Measurements from ENCODE around the gene EIF4A3. TPM values are rescaled to one million over a fixed set of nuclear protein-coding genes. Genes with fewer than 3 reads are reported as not detected.

Gene EIF4A3
- total and polyA plus RNA-seq, 9 of the 15 experiments (the other 6 are each of a cell fraction or from before 2014, with no cell fraction given) = 62.7 to 171 (median 127) TPM

DNA sequence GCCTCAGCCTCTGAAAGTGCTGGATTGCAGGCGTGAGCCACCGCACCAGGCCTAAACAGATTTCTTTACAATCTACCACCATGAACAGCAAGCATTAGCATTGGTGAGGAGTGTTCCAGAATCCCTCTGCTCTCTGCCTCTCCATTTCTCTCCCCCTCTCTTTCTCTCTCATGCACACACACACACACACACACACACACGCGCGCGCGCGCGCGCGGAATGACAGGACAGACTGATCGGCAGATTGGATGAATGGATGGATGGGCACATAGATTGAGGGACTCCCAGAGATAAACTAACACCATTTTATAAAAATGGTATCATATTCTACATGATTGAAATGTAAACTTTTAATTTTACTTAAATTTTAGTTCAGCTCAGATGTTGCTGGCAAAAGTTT, 26.2 kb upstream of the EIF4A3 start (continued):
- no peak for TF ChIP-seq THAP12 (CRISPR knock-in tag; IDR thresholded peaks at IDR 0.05)
- TF ChIP-seq ZNF316 (IDR thresholded peaks at IDR 0.05) = no peak
- TF ChIP-seq MTF1 (CRISPR knock-in tag; IDR thresholded peaks at IDR 0.05; ENCODE audit: borderline replicate concordance) = no peak
- TF ChIP-seq CBFA2T3 (IDR thresholded peaks at IDR 0.05) = no peak
- TF ChIP-seq ZSCAN32 (CRISPR knock-in tag; IDR thresholded peaks at IDR 0.05) = no peak
- TF ChIP-seq CBX3 (IDR thresholded peaks at IDR 0.05; ENCODE audit: borderline replicate concordance in 1 of 2, low read length in 2 of 2) = no peak

GRCh38 chr17:80171681-80172080, 24.8 kb upstream of the EIF4A3 start:
- Histone ChIP-seq H3K36me3 (ENCODE audit: control insufficient read depth, insufficient read depth, low read length) (no peaks in the 10 kb centered on the region), H4K20me1 (replicated peaks; ENCODE audit: control insufficient read depth, insufficient read depth, low read length) (no peaks in the 10 kb centered on the region), H3K4me2 (ENCODE audit: insufficient read depth, low read length) (no peak overlapping the region), H3K9me3 (replicated peaks; ENCODE audit: control insufficient read depth, insufficient read depth, low read depth, low read length) (no peaks in the 10 kb centered on the region), H3K4me3 (no peak overlapping the region), H3K27me3 (ENCODE audit: control insufficient read depth in 2 of 2, insufficient read depth in 2 of 2, low read length in 2 of 2) (peaks cover 25 to 68% of the 10 kb centered on the region in 2 experiments), H3K9me1 (ENCODE audit: control insufficient read depth, insufficient read depth, low read length) (no peaks in the 10 kb centered on the region), H3K27ac (ENCODE audit: extremely low read depth, low read depth, low read length) (no peak overlapping the region), H3K9ac (ENCODE audit: insufficient read depth in 1 of 2, low read depth in 2 of 2, low read length in 2 of 2) (no peak overlapping the region), H3K4me1 (replicated peaks in 1 of 2; ENCODE audit: control insufficient read depth in 2 of 2, insufficient read depth in 2 of 2, low read length in 2 of 2) (peaks cover 0 to 8% of the 10 kb centered on the region in 2 experiments; a peak in 2 of 5 replicates), H2AFZ (ENCODE audit: low read depth, low read length) (no peak overlapping the region), H3K79me2 (ENCODE audit: control insufficient read depth, insufficient read depth, low read length) (no peaks in the 10 kb centered on the region)
- POLR2A ChIA-PET = interaction anchor here (0.8 kb wide), 1 partner anchor 11 kb away, joined by 3 read pairs; no protein-coding TSS in a partner anchor
- ATAC-seq (no peak), FAIRE-seq (no peak), DNase-seq (ENCODE audit: extremely low read depth in 1 of 4, low spot score in 3 of 4) (no peak)
- intact Hi-C loops (cut with micrococcal nuclease) (no loop called here), in situ Hi-C loops (cut with MboI) (no loop called here)
- BruUV-seq (replicated peaks) = no TSS peak
- WGBS (ENCODE audit: insufficient coverage, low coverage, missing lambda C conversion rate) = 15% methylated on average over 6 of the region's 7 CpGs
- CTCF ChIA-PET (ENCODE audit: low intra/inter-chr PET ratio) = no interaction called here
- TF ChIP-seq CEBPG (CRISPR knock-in tag; IDR thresholded peaks at IDR 0.05) = no peak
- TF ChIP-seq CEBPG (tag; conservative IDR thresholded peaks at IDR 0.05 in 1 of 2, IDR thresholded peaks at IDR 0.05 in 1 of 2) = no peak
- no peak for TF ChIP-seq EP400 (IDR thresholded peaks at IDR 0.05)
- TF ChIP-seq PHB2 (IDR thresholded peaks at IDR 0.05; ENCODE audit: low read depth) = no peak
- TF ChIP-seq POLR3G (IDR thresholded peaks at IDR 0.05; ENCODE audit: extremely low read depth, insufficient read length, insufficient replicate concordance) = no peak
- TF ChIP-seq TRIM25 (IDR thresholded peaks at IDR 0.05; ENCODE audit: borderline replicate concordance) = no peak
